Breast epithelium (tissue), 3 donors: ENCODE results near the gene GNAL.

Source experiments
- CTCF ChIP-seq, 3 donors: fragments of 450-650 bp; IDR thresholded peaks; one replicate each; pipeline ENCODE4 v1.5.1; 2016 to 2017; ENCODE audit warnings: antibody characterized with exemption in 3 of 3, mild to moderate bottlenecking in 3 of 3, moderate library complexity in 3 of 3
- POLR2A ChIP-seq: fragments of 450-650 bp; IDR thresholded peaks from one replicate; pipeline ENCODE4 v1.6.1; 2016; ENCODE audit warnings: antibody characterized with exemption, mild to moderate bottlenecking, moderate library complexity
- POLR2AphosphoS5 ChIP-seq, 3 donors: sonication (generic); formaldehyde crosslinking; IDR thresholded peaks; one replicate each; pipeline ENCODE4 v1.6.1; 2017; ENCODE audit warnings: antibody characterized with exemption in 3 of 3

DNA sequence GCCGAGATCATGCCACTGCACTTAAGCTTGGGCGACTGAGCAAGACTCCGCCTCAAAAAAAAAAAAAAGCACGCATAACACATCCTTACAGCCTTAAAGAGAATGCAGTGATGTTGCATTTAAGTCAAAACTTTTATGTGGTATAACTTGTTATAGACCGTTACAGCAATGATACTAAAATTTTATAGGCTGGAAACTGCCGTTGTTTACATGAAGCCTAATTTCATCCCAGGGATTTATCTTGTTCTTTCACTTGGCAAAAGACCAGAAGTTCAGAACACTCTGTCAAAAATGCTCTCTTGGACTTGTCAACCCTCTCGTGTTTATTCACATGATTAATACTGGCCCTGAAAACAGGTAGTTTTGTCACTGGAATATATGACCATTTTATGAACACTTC lies 7.4 kb downstream of the GNAL start:
- TF ChIP-seq CTCF (IDR thresholded peaks at IDR 0.05) = no peak
- no peak for TF ChIP-seq POLR2A
- no peak for TF ChIP-seq POLR2AphosphoS5 (IDR thresholded peaks at IDR 0.05)
